IMR-90 (cell line): ENCODE measurements around the gene TRIM33. TPM values are rescaled to one million over a fixed set of nuclear protein-coding genes. Genes with fewer than 3 reads are reported as not detected.

Experiments
- ATAC-seq: fragments of 200-7000 bp; cut with Tn5 transposase; 2 replicates; pipeline ENCODE4 v1.9.1; 2020; ENCODE audit warnings: low read depth, mild to moderate bottlenecking, moderate library complexity
- BruUV-seq: library from RNA; stranded (reverse); fragments of 400-500 nt; replicated peaks from 2 replicates; lab custom pipeline; 2021; lab: Mats Ljungman, UMichigan
- CTCF ChIA-PET: fragments of 300-600 bp; formaldehyde crosslinking; extraction: SDS; loops from one replicate; lab custom pipeline; 2021; ENCODE audit warnings: antibody characterized with exemption; lab: Yijun Ruan, JAX
- POLR2A ChIA-PET: fragments of 300-600 bp; sonication (Branson Sonifier 250); formaldehyde crosslinking; loops from one replicate; lab custom pipeline; 2022; ENCODE audit warnings: antibody characterized with exemption; ENCODE audit not compliant: unreplicated experiment; lab: Charles Lee
- DNase-seq: peaks from one replicate; pipeline ENCODE4 v3.0.0; 2013
- H2AFZ ChIP-seq: replicated peaks from 2 replicates; pipeline ENCODE3; 2013; ENCODE audit warnings: low read length, mild to moderate bottlenecking; ENCODE audit not compliant: poor library complexity
- H2AK5ac ChIP-seq: 2 replicates; pipeline ENCODE4 v1.6.1; 2013; ENCODE audit warnings: low read depth, low read length, inconsistent platforms
- H2AK9ac ChIP-seq: replicated peaks from 2 replicates; pipeline ENCODE3; 2013; ENCODE audit warnings: mild to moderate bottlenecking, low read depth, low read length, moderate library complexity; ENCODE audit not compliant: poor library complexity
- H2BK120ac ChIP-seq: 2 replicates; pipeline ENCODE4 v1.6.1; 2013; ENCODE audit warnings: low read depth, low read length, inconsistent platforms
- H2BK15ac ChIP-seq: 3 replicates; pipeline ENCODE4 v1.6.1; 2013; ENCODE audit warnings: low read depth, low read length, inconsistent platforms
- H2BK20ac ChIP-seq: 2 replicates; pipeline ENCODE4 v1.6.1; 2013; ENCODE audit warnings: low read depth, mild to moderate bottlenecking, inconsistent platforms, low read length, moderate library complexity
- H2BK5ac ChIP-seq: 2 replicates; pipeline ENCODE4 v1.6.1; 2013; ENCODE audit warnings: mild to moderate bottlenecking, low read depth, low read length, inconsistent platforms; ENCODE audit not compliant: poor library complexity, severe bottlenecking
- H3K14ac ChIP-seq: replicated peaks from 2 replicates; pipeline ENCODE4 v1.6.1; 2013; ENCODE audit warnings: low read depth, low read length, inconsistent platforms
- H3K18ac ChIP-seq: 2 replicates; pipeline ENCODE4 v1.6.1; 2013; ENCODE audit warnings: low read depth, low read length, control low read depth
- H3K23ac ChIP-seq: 2 replicates; pipeline ENCODE4 v1.6.1; 2013; ENCODE audit warnings: low read depth, low read length, inconsistent platforms
- H3K27ac ChIP-seq: 2 replicates; pipeline ENCODE4 v1.5.1; 2013; ENCODE audit warnings: mild to moderate bottlenecking, control low read depth, low read length; ENCODE audit not compliant: insufficient read depth
- H3K27me3 ChIP-seq: 2 replicates; pipeline ENCODE4 v1.6.1; 2013; ENCODE audit warnings: low read length; ENCODE audit not compliant: control insufficient read depth, insufficient read depth
- H3K36me3 ChIP-seq: 2 replicates; pipeline ENCODE4 v1.6.1; 2013; ENCODE audit warnings: low read length, mixed read lengths; ENCODE audit not compliant: control insufficient read depth, insufficient read depth
- H3K4ac ChIP-seq: 2 replicates; pipeline ENCODE4 v1.6.1; 2013; ENCODE audit warnings: low read depth, low read length, inconsistent platforms
- H3K4me1 ChIP-seq: 2 replicates; pipeline ENCODE4 v1.6.1; 2013; ENCODE audit warnings: low read length, mixed read lengths; ENCODE audit not compliant: control insufficient read depth, insufficient read depth
- H3K4me2 ChIP-seq: 2 replicates; pipeline ENCODE4 v1.6.1; 2013; ENCODE audit warnings: low read depth, mild to moderate bottlenecking, control low read depth, low read length, moderate library complexity
- H3K4me3 ChIP-seq: 2 replicates; pipeline ENCODE4 v1.5.1; 2013; ENCODE audit warnings: low read depth, mild to moderate bottlenecking, control low read depth, low read length, moderate library complexity; ENCODE audit not compliant: insufficient read depth
- H3K56ac ChIP-seq: 2 replicates; pipeline ENCODE4 v1.6.1; 2013; ENCODE audit warnings: low read length, inconsistent platforms; ENCODE audit not compliant: insufficient read depth; ENCODE audit errors: extremely low read depth
- H3K79me1 ChIP-seq, 2 experiments: 2 replicates each; pipeline ENCODE4 v1.6.1; 2013; ENCODE audit warnings: low read length in 2 of 2, inconsistent platforms in 1 of 2, low read depth in 1 of 2
- H3K9ac ChIP-seq: 2 replicates; pipeline ENCODE4 v1.6.1; 2013; ENCODE audit warnings: low read depth, low read length, control low read depth
- H3K9me1 ChIP-seq: 2 replicates; pipeline ENCODE4 v1.6.1; 2013; ENCODE audit warnings: low read length, inconsistent platforms; ENCODE audit not compliant: insufficient read depth
- H3K9me3 ChIP-seq: 2 replicates; pipeline ENCODE4 v1.6.1; 2013; ENCODE audit warnings: low read length; ENCODE audit not compliant: control insufficient read depth, insufficient read depth
- H4K20me1 ChIP-seq: 2 replicates; pipeline ENCODE4 v1.6.1; 2013; ENCODE audit warnings: low read length, inconsistent platforms; ENCODE audit not compliant: insufficient read depth
- H4K5ac ChIP-seq: 2 replicates; pipeline ENCODE4 v1.6.1; 2013; ENCODE audit warnings: mild to moderate bottlenecking, low read depth, low read length, control low read depth
- H4K8ac ChIP-seq, 2 experiments: 2 replicates each; pipeline ENCODE4 v1.6.1; 2013; ENCODE audit warnings: low read depth in 2 of 2, low read length in 2 of 2, control low read depth in 1 of 2, inconsistent platforms in 1 of 2
- H4K91ac ChIP-seq: 2 replicates; pipeline ENCODE4 v1.6.1; 2013; ENCODE audit warnings: low read depth, low read length, inconsistent platforms; ENCODE audit not compliant: insufficient read depth
- CEBPB ChIP-seq: IDR thresholded peaks from 2 replicates; pipeline ENCODE4 v1.6.1; 2012; ENCODE audit warnings: low read depth, low read length, improper control_type of control experiment
- ELK1 ChIP-seq: fragments of 150-350 bp; IDR thresholded peaks from 2 replicates; pipeline ENCODE4 v1.6.1; 2016; ENCODE audit warnings: low read depth, mild to moderate bottlenecking, low read length, moderate library complexity, borderline replicate concordance
- FOS ChIP-seq: fragments of 150-350 bp; IDR thresholded peaks from 2 replicates; pipeline ENCODE4 v1.6.1; 2016; ENCODE audit warnings: low read depth, low read length
- MAFK ChIP-seq: IDR thresholded peaks from 2 replicates; pipeline ENCODE4 v1.6.1; 2012; ENCODE audit warnings: low read depth, low read length, improper control_type of control experiment
- RAD21 ChIP-seq: IDR thresholded peaks from 2 replicates; pipeline ENCODE4 v1.6.1; 2012; ENCODE audit warnings: low read length, improper control_type of control experiment
- RCOR1 ChIP-seq: IDR thresholded peaks from 2 replicates; pipeline ENCODE4 v1.6.1; 2012; ENCODE audit warnings: mild to moderate bottlenecking, low read length, improper control_type of control experiment; ENCODE audit not compliant: insufficient replicate concordance
- RFX5 ChIP-seq: IDR thresholded peaks from 2 replicates; pipeline ENCODE4 v1.8.0; 2012; ENCODE audit warnings: low read depth, mild to moderate bottlenecking, low read length, moderate library complexity
- SMC3 ChIP-seq: fragments of 150-350 bp; IDR thresholded peaks from 2 replicates; pipeline ENCODE4 v1.6.1; 2016; ENCODE audit warnings: low read depth, mild to moderate bottlenecking, antibody characterized with exemption, low read length, moderate library complexity
- dilution Hi-C: fragments of 300-500 bp; cut with HindIII; formaldehyde crosslinking; loops from one replicate; pipeline ENCODE4 v1.14.3; 2018; ENCODE audit warnings: low sequenced_read_pairs; ENCODE audit not compliant: unreplicated experiment
- in situ Hi-C: fragments of 300-500 bp; cut with MboI; formaldehyde crosslinking; loops from 3 replicates; pipeline ENCODE4 v1.14.3; 2019; ENCODE audit warnings: low sequenced_read_pairs, inconsistent platforms, mixed read lengths
- intact Hi-C: fragments of 100-400 bp; cut with micrococcal nuclease; formaldehyde crosslinking; loops from 2 replicates; pipeline ENCODE4 v1.10.0; 2022
- polyA plus RNA-seq, 3 experiments: library from polyadenylated mRNA; depleted of rRNA; stranded (reverse); fragments of >200 nt; gene quantifications; 2 replicates each; pipeline ENCODE4 v1.2.3, GENCODE V29; 2012; ENCODE audit warnings: low replicate concordance in 1 of 3
- total RNA-seq: library from RNA; depleted of rRNA; stranded (reverse); fragments of >200 nt; gene quantifications from 2 replicates; pipeline ENCODE4 v1.2.3, GENCODE V29; 2012

The TRIM33 gene
- total and polyA plus RNA-seq, 2 of the 4 experiments (the other 2 are of a cell fraction) = 9.5 to 40.1 TPM

- no peak for TF ChIP-seq MAFK
- no peak for TF ChIP-seq RFX5
- TF ChIP-seq SMC3 = no peak
- no peak for TF ChIP-seq CEBPB
Measured at GRCh38 chr1:114384922-114385321, 126.1 kb downstream of the TRIM33 start (continued).

- ChIA-PET CTCF (interaction anchor here (0.7 kb wide), 1 partner anchor 732 kb away, joined by 3 read pairs; no protein-coding TSS in a partner anchor), POLR2A (no interaction called here)
- no peak overlapping the region for H3K4me3 ChIP-seq
- no peak overlapping the region for H2AK5ac ChIP-seq
- H4K5ac ChIP-seq = no peak overlapping the region
- peaks cover 2% of the 10 kb centered on the region; the same call in 1 of the 2 replicates for H3K9me3 ChIP-seq
- H4K20me1 ChIP-seq = no peaks in the 10 kb centered on the region
- H3K23ac ChIP-seq = no peak overlapping the region
- BruUV-seq = no TSS peak
- H3K4me1 ChIP-seq = no peaks in the 10 kb centered on the region
- no peak overlapping the region for H3K18ac ChIP-seq
- no peaks in the 10 kb centered on the region for H3K79me1 ChIP-seq
- H3K56ac ChIP-seq = no peak overlapping the region
- no peak overlapping the region for H3K4ac ChIP-seq
- no peaks in the 10 kb centered on the region for H3K36me3 ChIP-seq
- no peak overlapping the region for H2BK5ac ChIP-seq
- DNase-seq (no peak), ATAC-seq (no peak)
- no peak overlapping the region for H3K14ac ChIP-seq
- H3K4me2 ChIP-seq = no peak overlapping the region
- intact Hi-C loops = no loop called here
- no peaks in the 10 kb centered on the region for H3K9me1 ChIP-seq
- H4K8ac ChIP-seq = no peak overlapping the region
- H2BK20ac ChIP-seq = no peak overlapping the region
- dilution Hi-C loops = no loop called here
- H4K91ac ChIP-seq = no peak overlapping the region
- TF ChIP-seq RCOR1 (no peak), RAD21 (no peak), ELK1 (no peak), FOS (no peak), SMC3 (no peak), MAFK (no peak), RFX5 (no peak)
- no peak overlapping the region for H2AFZ ChIP-seq
- H3K27ac ChIP-seq = no peak overlapping the region
- H2BK15ac ChIP-seq = no peak overlapping the region
- no peaks in the 10 kb centered on the region for H3K27me3 ChIP-seq
- H3K9ac ChIP-seq = no peak overlapping the region
- no peak overlapping the region for H2AK9ac ChIP-seq
- in situ Hi-C loops = no loop called here
- no peak overlapping the region for H2BK120ac ChIP-seq
Measured at GRCh38 chr1:114379987-114380386, 131.0 kb downstream of the TRIM33 start.
